ENCODE results near the gene EDA. TPM values are rescaled to one million over a fixed set of nuclear protein-coding genes. Genes with fewer than 3 reads are reported as not detected.

The EDA gene
- total RNA-seq, 4 donors from 2014 or later: 0.51 to 3.3 (median 1.3) TPM

DNA sequence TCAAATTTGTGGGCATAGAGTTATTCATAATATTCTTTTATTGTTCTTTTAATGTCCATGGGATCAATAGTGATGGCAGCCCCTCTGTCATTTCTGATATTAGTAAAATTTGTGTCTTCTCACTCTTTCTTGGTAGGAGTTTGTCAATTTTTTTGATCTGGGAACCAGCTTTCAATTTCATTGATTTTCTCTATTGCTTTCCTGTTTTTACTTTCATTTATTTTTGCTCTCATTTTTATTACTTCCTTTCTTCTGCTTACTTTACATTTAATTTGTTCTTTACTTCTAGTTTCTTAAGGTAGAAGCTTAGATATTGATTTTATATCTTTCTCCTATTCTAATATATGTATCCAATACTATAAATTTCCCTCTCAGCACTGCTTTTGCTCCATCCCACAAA lies 393.1 kb downstream of the EDA start:
- intact Hi-C loops (cut with DNase I; ENCODE audit: low total_unique reads) (no loop called here), in situ Hi-C loops (cut with MboI; ENCODE audit: low sequenced_read_pairs in 4 of 4) (no loop called here)

GRCh38 chrX:70009970-70010369 lies 394.1 kb downstream of the EDA start:
- DNase-seq: no peak
- no peaks in the 10 kb centered on the region for H3K36me3 ChIP-seq
- no peaks in the 10 kb centered on the region for H3K27me3 ChIP-seq
- no peaks in the 10 kb centered on the region for H3K4me1 ChIP-seq
- TF ChIP-seq POLR2A (IDR thresholded peaks at IDR 0.05) (no peak), CTCF (IDR thresholded peaks at IDR 0.05 in 4 of 5, conservative IDR thresholded peaks at IDR 0.05 in 1 of 5) (no peak)
- no peak for ATAC-seq
- no peak overlapping the region for H3K4me3 ChIP-seq
- no peaks in the 10 kb centered on the region for H3K9me3 ChIP-seq
- no peak overlapping the region for H3K27ac ChIP-seq
- intact Hi-C loops (cut with DNase I; ENCODE audit: low total_unique reads) (no loop called here), in situ Hi-C loops (cut with MboI; ENCODE audit: low sequenced_read_pairs in 4 of 4) (no loop called here)

More for the DNA sequence above, 393.1 kb downstream of the EDA start:
- H3K4me1 ChIP-seq: no peaks in the 10 kb centered on the region
- no peak overlapping the region for H3K27ac ChIP-seq
- no peaks in the 10 kb centered on the region for H3K9me3 ChIP-seq
- ATAC-seq: no peak
- DNase-seq: no peak
- no peak for TF ChIP-seq CTCF (IDR thresholded peaks at IDR 0.05 in 4 of 5, conservative IDR thresholded peaks at IDR 0.05 in 1 of 5)
- TF ChIP-seq POLR2A (IDR thresholded peaks at IDR 0.05): no peak
- no peak overlapping the region for H3K4me3 ChIP-seq
- H3K27me3 ChIP-seq: no peaks in the 10 kb centered on the region
- H3K36me3 ChIP-seq: no peaks in the 10 kb centered on the region

GRCh38 chrX:70012756-70013155 lies 396.8 kb downstream of the EDA start:
- Histone ChIP-seq H3K27ac (no peak overlapping the region), H3K27me3 (no peaks in the 10 kb centered on the region), H3K36me3 (no peaks in the 10 kb centered on the region), H3K4me3 (no peak overlapping the region), H3K4me1 (no peaks in the 10 kb centered on the region), H3K9me3 (no peaks in the 10 kb centered on the region)
- DNase-seq: no peak
- no peak for ATAC-seq
- intact Hi-C loops (cut with DNase I; ENCODE audit: low total_unique reads) (no loop called here), in situ Hi-C loops (cut with MboI; ENCODE audit: low sequenced_read_pairs in 4 of 4) (no loop called here)
- TF ChIP-seq CTCF (IDR thresholded peaks at IDR 0.05 in 4 of 5, conservative IDR thresholded peaks at IDR 0.05 in 1 of 5): no peak
- TF ChIP-seq POLR2A (IDR thresholded peaks at IDR 0.05): no peak

DNA sequence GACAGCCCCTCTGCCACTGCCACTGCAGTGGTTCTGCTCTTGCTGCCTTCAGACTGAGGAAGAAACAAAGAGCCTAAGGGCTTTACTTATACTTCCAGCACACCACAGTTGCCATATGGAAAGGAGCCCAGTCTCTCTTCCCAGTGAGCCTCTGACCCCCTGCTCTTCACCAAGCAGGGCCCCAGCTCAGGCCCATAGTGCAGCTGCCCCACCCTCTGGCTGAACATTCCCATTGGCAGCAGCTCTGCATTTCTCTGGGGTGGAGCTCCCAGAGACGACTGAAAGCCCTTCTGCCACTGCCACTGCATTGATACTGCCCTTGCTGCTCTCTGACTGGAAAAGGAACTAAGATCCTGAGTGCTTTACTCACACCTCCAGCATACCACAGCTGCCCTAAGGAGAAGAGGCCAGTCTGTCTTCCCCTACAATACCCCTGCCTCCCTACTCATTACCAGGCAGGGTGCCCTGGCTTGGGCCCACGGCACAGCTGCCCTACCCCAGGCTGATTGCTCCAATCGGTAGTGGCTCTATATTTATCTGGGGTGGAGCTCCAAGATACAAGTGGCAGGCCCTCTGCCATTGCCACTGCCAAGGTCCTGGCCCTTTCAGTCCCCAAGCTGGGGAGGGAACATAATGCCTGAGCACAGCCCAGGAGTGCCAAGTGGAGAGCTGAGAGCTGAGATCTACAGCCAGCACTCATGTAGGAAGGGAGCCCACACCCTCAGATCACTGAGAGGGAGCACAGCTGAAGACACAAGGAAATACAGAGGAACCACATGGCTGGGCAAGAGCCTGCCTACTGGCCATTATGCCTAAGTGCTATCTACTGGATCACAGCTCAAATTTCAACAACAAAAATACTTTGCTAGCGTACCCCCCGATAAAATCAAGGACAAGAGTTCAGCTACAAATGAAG lies 397.8 kb downstream of the EDA start:
- TF ChIP-seq POLR2A (IDR thresholded peaks at IDR 0.05): no peak
- Histone ChIP-seq H3K4me3 (no peak overlapping the region), H3K4me1 (no peaks in the 10 kb centered on the region), H3K36me3 (no peaks in the 10 kb centered on the region), H3K27me3 (no peaks in the 10 kb centered on the region), H3K27ac (peak overlapping the region; percentile 18 to 70 (median 57)), H3K9me3 (no peaks in the 10 kb centered on the region)
- ATAC-seq (peak; percentile 42 to 89), DNase-seq (peak; percentile 2 to 34)
- intact Hi-C loops (cut with DNase I; ENCODE audit: low total_unique reads) (no loop called here), in situ Hi-C loops (cut with MboI; ENCODE audit: low sequenced_read_pairs in 4 of 4) (no loop called here)

- Histone ChIP-seq H3K27ac (no peak overlapping the region), H3K27me3 (no peaks in the 10 kb centered on the region), H3K4me3 (no peak overlapping the region), H3K4me1 (no peaks in the 10 kb centered on the region), H3K9me3 (no peaks in the 10 kb centered on the region), H3K36me3 (no peaks in the 10 kb centered on the region)
- DNase-seq (no peak), ATAC-seq (no peak)
- in situ Hi-C loops (cut with MboI; ENCODE audit: low sequenced_read_pairs in 4 of 4) (no loop called here), intact Hi-C loops (cut with DNase I; ENCODE audit: low total_unique reads) (no loop called here)
- no peak for TF ChIP-seq CTCF (IDR thresholded peaks at IDR 0.05 in 4 of 5, conservative IDR thresholded peaks at IDR 0.05 in 1 of 5)
- no peak for TF ChIP-seq POLR2A (IDR thresholded peaks at IDR 0.05)
Observed at GRCh38 chrX:70016513-70016912, 400.6 kb downstream of the EDA start.

Measured in gastrocnemius medialis (tissue), 4 donors.